GM19099 (cell line): ENCODE data around the gene NPL.
A peak's percentile ranks its signal among the peaks of the same experiment; 100 is the strongest.

ENCODE experiments used
- POLR2A ChIP-seq: IDR thresholded peaks from 3 replicates; pipeline ENCODE4 v1.6.1; 2011; ENCODE audit warnings: low read depth; ENCODE audit not compliant: insufficient read length; ENCODE audit errors: extremely low read depth

Gene NPL

DNA sequence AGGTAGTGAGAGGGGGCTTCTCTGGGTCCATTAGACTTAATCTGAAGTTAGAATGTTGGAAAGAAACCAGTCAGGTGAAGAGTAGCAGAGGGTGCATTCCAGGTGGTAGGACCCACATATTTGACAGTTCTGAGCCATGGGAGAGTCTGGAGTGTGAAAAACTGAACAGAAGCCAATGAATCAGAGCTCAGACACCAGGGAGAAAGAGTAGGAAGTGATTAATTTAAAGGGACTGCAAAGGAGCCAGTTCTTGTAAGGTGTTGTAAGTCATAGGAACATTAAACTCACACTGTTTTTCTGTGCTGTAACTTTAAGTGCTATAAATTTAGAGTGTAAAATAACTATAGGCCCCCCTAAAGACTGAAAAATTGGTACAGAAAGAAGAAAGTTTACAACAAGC lies 43.7 kb downstream of the NPL start:
- TF ChIP-seq POLR2A, result no peak

DNA sequence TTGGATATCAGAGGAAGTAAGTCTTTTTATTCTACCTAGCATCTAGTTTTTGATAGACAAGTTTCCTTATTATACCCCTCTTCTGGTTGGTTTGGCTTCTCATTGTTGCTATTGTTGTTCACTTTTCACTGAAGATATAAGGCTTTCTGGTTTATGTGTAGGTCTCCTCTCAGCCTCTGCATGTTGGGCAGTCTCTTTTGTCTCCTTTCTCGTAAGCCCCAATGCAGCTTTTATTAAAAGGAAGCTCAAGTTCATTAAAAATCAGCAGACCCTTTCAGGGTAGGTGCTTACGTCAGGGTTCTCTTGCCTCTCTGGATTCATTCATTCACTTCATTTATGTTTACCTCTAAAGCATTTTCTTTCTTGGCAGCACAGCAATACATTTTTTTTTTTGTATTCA lies 44.8 kb downstream of the NPL start:
- no peak for TF ChIP-seq POLR2A

DNA sequence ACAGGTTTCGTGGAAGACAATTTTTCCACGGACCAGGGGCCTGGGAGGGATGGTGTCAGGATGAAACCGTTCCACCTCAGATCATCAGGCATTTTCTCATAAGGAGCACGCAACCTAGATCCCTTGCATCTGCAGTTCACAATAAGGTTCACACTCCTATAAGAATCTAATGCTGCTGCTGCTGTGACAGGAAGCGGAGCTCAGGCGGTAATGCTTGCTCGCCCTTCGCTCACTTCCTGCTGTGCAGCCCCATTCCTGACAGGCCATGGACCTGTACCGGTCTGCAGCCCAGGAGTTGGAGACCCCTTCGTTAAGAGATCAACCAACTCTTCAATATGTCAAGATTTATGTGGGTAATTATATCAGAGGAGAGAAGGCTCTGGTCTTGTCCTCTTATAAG lies 46.2 kb downstream of the NPL start:
- TF ChIP-seq POLR2A, result no peak

GRCh38 chr1:182839209-182840066 lies 49.9 kb downstream of the NPL start, which contains the start of gene DHX9:
Gene DHX9, plus strand, starts transcription at chr1:182839347. Its CDS starts 3,220 bp downstream, at chr1:182842567.
- peak; percentile 98 for TF ChIP-seq POLR2A

DNA sequence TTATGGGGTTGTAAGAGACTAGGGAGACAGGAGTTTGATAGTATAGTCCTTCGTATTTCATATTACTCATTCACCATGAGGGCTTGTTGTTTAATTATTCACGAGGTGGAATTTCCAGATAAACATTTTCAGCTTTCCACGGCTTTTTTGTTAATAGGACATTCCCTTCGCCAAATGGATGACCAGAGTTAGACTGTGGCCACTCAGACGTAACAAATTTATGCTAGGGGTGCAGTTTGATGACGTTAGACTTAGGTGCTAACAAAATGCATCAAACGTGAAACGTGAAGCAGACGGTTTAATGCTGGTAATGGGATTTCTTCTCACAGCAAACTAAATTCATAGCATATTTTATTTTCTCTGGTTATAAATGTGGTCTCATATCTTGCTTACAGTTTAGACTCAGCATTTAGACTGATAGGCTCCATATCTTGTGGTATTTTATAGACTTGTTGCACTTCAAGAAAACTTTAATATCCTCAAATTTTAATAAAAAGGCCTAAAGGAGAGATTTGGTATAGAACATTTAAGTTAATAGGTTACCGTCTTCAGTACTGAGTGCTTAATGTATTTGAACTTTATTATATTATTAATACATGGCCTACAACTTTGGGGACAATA lies 51.9 kb downstream of the NPL start:
- TF ChIP-seq POLR2A, result no peak

DNA sequence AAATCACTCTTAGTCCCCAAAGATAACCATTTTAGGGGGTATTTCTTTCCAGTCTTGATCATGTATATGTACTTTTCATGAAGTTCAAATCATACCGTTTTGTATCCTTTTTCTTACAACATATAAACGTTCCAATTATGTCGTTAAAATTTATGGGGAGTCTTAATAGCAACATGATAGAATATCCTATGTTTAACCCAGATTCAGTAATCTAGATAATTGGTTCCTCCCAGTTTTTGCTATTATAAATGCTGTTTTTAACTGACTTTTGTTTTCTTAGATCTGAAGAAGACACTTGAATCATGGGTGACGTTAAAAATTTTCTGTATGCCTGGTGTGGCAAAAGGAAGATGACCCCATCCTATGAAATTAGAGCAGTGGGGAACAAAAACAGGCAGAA lies 52.7 kb downstream of the NPL start:
- no peak for TF ChIP-seq POLR2A

DNA sequence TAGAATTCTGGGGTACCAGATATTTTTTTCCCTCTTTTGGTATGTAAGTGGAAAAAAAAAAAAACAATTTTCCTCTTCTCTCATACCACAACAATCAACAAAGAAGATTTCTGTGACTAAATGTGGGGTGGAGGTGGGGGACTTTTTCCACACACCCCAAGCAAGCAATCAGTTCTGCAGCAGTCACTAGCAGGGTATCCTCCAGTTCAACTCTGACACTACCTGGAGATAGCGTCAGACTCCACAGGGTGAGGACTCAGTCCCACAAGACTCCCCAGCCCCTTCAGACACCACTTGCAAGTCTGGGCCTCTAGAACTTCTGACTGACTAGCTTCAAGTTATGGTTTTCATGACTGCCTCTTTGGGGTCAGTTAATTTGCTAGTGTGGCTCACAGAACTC lies 55.8 kb downstream of the NPL start:
- no peak for TF ChIP-seq POLR2A

GRCh38 chr1:182845894-182846293 lies 56.3 kb downstream of the NPL start:
- no peak for TF ChIP-seq POLR2A

DNA sequence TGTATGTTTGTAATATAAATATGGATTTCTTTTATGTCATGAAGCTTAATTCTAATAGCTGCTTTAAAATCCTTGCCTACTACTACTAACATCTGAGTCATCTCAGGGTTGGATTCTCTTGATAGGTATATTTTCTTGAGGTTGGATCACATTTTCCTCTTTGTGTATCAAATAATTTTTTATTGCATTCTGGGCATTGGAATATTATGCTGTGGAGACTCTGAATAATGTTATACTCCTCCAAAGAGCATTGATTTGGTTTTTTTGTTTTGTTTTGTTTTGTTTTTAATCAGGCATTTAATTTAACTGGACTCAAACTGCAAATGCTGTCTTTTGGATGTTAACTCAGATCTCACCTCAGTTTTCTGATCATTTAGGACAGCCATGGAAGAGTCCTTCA lies 57.5 kb downstream of the NPL start:
- no peak for TF ChIP-seq POLR2A

DNA sequence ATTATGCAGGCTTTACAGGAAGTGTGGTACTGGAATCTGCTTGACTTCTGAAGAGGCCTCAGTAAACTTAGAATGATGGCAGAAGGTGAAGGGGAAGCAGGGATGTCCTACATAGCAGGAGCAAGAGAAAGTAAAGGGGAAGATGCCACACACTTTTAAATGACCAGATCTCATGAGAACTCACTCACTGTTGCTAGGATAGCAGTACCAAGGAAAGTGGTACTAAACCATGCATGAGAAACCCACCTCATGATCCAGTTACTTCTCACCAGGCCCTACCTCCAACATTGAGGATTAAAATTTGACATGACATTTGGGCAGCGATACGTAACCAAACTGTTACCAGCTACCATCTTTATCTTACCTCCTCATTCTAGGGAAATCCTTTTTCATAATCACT lies 59.2 kb downstream of the NPL start:
- no peak for TF ChIP-seq POLR2A

GRCh38 chr1:182850319-182850718 lies 60.7 kb downstream of the NPL start:
- no peak for TF ChIP-seq POLR2A

DNA sequence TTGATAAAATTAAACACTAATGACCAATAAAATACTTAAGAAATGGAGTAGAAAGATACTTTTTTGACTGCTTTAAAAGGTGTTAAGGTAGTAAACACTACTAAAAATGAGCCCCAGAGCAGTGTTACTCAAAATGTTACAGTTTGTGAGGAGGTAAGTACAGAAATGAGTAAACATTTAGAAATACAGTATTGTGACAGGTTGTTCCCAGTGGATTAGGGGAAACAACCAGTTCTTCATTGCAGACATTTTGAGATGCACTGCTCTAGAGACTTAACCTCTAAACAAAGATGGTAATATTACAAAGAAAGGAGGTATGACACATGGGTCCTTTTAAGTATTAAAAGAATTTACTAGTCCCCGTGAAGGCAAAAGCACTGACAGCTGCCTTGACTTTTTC lies 62.3 kb downstream of the NPL start:
- TF ChIP-seq POLR2A, result no peak

DNA sequence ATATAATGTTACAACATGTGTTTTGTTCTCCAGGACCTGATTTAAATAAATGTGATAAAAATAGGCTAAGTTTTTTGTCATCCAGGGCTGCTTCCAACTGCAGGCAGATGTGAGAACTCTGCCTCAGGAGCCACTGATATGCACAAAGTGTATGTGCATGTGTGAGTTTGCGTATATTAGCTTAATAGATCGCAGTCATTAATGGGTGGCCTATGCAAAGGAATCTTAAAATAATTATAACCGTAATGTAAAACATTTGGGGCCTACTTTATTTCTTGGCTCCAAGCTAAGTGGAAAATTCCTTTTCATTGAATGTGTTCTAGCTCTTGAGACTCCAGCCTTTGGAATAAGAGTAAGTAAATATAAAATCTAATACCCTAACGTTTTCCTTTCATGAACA lies 66.3 kb downstream of the NPL start:
- no peak for TF ChIP-seq POLR2A

DNA sequence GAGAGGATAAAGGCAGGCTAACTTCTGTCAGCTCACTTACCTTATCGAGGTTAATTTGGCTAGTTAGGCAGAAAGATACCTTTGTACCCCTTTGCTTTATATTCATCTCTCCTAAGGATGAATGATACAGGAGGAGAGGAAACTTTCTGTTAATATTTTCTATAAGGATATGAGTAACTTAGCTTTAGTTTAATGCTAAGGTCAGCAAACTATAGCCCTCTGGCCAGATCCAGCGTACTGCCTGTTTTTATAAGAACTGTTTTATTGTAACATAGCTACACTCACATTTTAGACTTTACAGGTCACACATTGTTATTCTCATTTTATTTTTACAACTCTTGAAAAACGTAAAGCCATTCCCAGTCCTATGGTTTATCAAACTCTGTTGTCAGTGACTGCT lies 67.6 kb downstream of the NPL start:
- TF ChIP-seq POLR2A, result no peak

GRCh38 chr1:182860658-182861057 lies 71.1 kb downstream of the NPL start:
- no peak for TF ChIP-seq POLR2A

- TF ChIP-seq POLR2A, result no peak
These were observed 72.4 kb downstream of the NPL start for GRCh38 chr1:182861994-182862393.
